Mesendoderm (in vitro differentiated cells): Measurements from ENCODE around the gene BAZ2B.

ENCODE experiments used
- DNase-seq: peaks from one replicate; pipeline ENCODE4 v3.0.0; 2013
- H2AK5ac ChIP-seq: 2 replicates; pipeline ENCODE4 v1.6.1; 2013; ENCODE audit warnings: low read length, inconsistent platforms
- H2BK120ac ChIP-seq: 2 replicates; pipeline ENCODE4 v1.6.1; 2013; ENCODE audit warnings: low read depth, mild to moderate bottlenecking, low read length, moderate library complexity, mixed read lengths
- H2BK15ac ChIP-seq: replicated peaks from 2 replicates; pipeline ENCODE4 v1.6.1; 2013; ENCODE audit warnings: low read depth, mild to moderate bottlenecking, moderate library complexity
- H2BK5ac ChIP-seq: 2 replicates; pipeline ENCODE4 v1.6.1; 2013; ENCODE audit warnings: low read length, inconsistent platforms
- H3K18ac ChIP-seq: 2 replicates; pipeline ENCODE4 v1.6.1; 2013; ENCODE audit warnings: mild to moderate bottlenecking, low read length, mixed read lengths
- H3K23ac ChIP-seq: one replicate; pipeline ENCODE4 v1.6.1; 2013; ENCODE audit warnings: low read length
- H3K27ac ChIP-seq: 2 replicates; pipeline ENCODE4 v1.5.1; 2013; ENCODE audit warnings: low read depth, mild to moderate bottlenecking, inconsistent platforms, low read length, moderate library complexity
- H3K27me3 ChIP-seq: 2 replicates; pipeline ENCODE4 v1.6.1; 2013; ENCODE audit warnings: low read length, control low read depth, mild to moderate bottlenecking, inconsistent platforms; ENCODE audit not compliant: insufficient read depth, poor library complexity
- H3K36me3 ChIP-seq: 2 replicates; pipeline ENCODE4 v1.6.1; 2013; ENCODE audit warnings: low read length, inconsistent platforms; ENCODE audit not compliant: control insufficient read depth, insufficient read depth
- H3K4ac ChIP-seq: one replicate; pipeline ENCODE4 v1.6.1; 2013; ENCODE audit warnings: low read depth, mild to moderate bottlenecking, low read length, moderate library complexity
- H3K4me1 ChIP-seq: 2 replicates; pipeline ENCODE4 v1.6.1; 2013; ENCODE audit warnings: low read depth, low read length, inconsistent platforms; ENCODE audit not compliant: control insufficient read depth
- H3K4me2 ChIP-seq: 2 replicates; pipeline ENCODE4 v1.6.1; 2013; ENCODE audit warnings: low read length
- H3K4me3 ChIP-seq: 2 replicates; pipeline ENCODE4 v1.5.1; 2013; ENCODE audit warnings: mild to moderate bottlenecking, low read length
- H3K56ac ChIP-seq: one replicate; pipeline ENCODE4 v1.6.1; 2013; ENCODE audit warnings: low read length
- H3K79me1 ChIP-seq: 2 replicates; pipeline ENCODE4 v1.6.1; 2013; ENCODE audit warnings: low read length, inconsistent platforms
- H3K79me2 ChIP-seq: 2 replicates; pipeline ENCODE4 v1.6.1; 2013; ENCODE audit warnings: mild to moderate bottlenecking, low read length; ENCODE audit not compliant: control insufficient read depth, insufficient read depth
- H3K9ac ChIP-seq: 2 replicates; pipeline ENCODE4 v1.6.1; 2013; ENCODE audit warnings: low read length, inconsistent platforms
- H4K5ac ChIP-seq: one replicate; pipeline ENCODE4 v1.6.1; 2013; ENCODE audit warnings: low read length
- H4K8ac ChIP-seq: one replicate; pipeline ENCODE4 v1.6.1; 2013; ENCODE audit warnings: low read depth, mild to moderate bottlenecking, control low read depth, low read length, moderate library complexity
- WGBS: extraction: QIAGEN DNeasy Blood & Tissue Kit; methylation state at CpG from one replicate; pipeline ENCODE4 v1.1.7; 2013; ENCODE audit warnings: low lambda C conversion rate, missing lambda C conversion rate; ENCODE audit not compliant: insufficient coverage; ENCODE audit errors: extremely low coverage; 5-methylcytosine and 5-hydroxymethylcytosine counted together

BAZ2B gene

DNA sequence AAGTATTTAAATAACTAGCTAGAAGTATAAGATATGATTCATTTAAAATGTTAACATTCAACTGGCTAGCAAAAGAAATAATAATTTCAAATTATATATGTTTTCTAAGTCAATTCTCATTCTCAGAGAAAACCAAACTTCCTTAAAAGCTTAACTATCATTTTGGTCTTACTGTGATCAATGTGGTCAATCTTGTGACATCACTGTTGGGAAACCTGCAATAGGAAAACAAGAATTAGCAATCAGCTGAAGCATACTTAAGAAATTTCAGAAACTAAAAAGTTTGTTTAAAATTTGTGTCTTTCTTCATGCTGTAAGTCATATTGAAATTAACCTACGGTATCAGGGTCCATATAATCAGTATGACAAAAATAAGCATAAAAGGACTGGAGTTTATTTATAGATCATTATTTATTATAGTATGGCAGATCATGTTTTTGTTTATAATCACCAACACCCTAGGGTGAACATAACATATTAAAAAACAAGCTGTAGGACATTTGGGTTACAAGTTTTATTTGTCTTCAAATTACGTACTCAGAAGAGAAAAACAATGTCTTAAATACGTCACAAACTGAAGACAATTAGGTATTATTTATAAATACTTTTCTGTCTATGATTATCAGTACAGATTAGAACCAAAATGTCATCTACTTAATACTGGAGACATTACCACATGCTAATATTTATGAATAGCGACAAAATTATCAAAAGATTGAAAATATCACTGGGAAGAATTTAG is 60.5 kb downstream of the BAZ2B start:
- H3K56ac ChIP-seq = no peak overlapping the region
- H3K4me3 ChIP-seq = no peak overlapping the region
- H3K79me2 ChIP-seq = no peaks in the 10 kb centered on the region
- no peaks in the 10 kb centered on the region for H3K27me3 ChIP-seq
- no peak overlapping the region for H3K4ac ChIP-seq
- no peak overlapping the region for H3K23ac ChIP-seq
- no peak overlapping the region for H4K8ac ChIP-seq
- no peak overlapping the region for H3K4me2 ChIP-seq
- no peak overlapping the region for H3K18ac ChIP-seq
- no peak overlapping the region for H3K9ac ChIP-seq
- no peak for DNase-seq
- no peaks in the 10 kb centered on the region for H3K36me3 ChIP-seq
- H3K4me1 ChIP-seq = no peaks in the 10 kb centered on the region
- no peaks in the 10 kb centered on the region for H3K79me1 ChIP-seq
- H4K5ac ChIP-seq = no peak overlapping the region
- no peak overlapping the region for H2AK5ac ChIP-seq
- H3K27ac ChIP-seq = no peak overlapping the region
- WGBS = no CpG with 5 or more reads among the region's 4 CpGs
- no peak overlapping the region for H2BK15ac ChIP-seq
- H2BK5ac ChIP-seq = no peak overlapping the region
- H2BK120ac ChIP-seq = no peak overlapping the region

DNA sequence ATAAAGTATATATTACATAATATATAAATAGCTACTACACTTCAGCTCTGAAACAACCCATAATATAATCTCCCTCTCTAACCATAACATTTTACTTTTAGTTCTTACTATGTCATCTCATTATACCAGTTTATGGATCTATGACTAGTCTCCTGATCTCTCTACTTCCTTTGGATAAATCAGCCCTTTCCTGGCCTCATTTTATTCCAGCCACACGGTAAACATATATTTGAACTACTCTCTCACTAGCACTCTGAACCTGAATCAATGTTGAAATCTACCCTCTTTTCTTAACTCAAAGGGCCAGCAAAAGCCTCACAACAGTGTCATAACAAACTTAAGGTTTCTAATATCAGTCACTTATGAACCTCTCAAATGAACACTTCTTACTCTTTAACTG is 62.6 kb downstream of the BAZ2B start:
- H2BK5ac ChIP-seq = no peak overlapping the region
- no peak overlapping the region for H3K4ac ChIP-seq
- H2BK15ac ChIP-seq = no peak overlapping the region
- no peaks in the 10 kb centered on the region for H3K79me2 ChIP-seq
- H3K23ac ChIP-seq = no peak overlapping the region
- WGBS = no CpG with 5 or more reads among the region's 1 CpG
- no peak overlapping the region for H3K18ac ChIP-seq
- H3K56ac ChIP-seq = no peak overlapping the region
- no peak overlapping the region for H3K4me2 ChIP-seq
- H3K36me3 ChIP-seq = no peaks in the 10 kb centered on the region
- H3K27ac ChIP-seq = no peak overlapping the region
- H3K4me3 ChIP-seq = no peak overlapping the region
- no peak overlapping the region for H3K9ac ChIP-seq
- H4K5ac ChIP-seq = no peak overlapping the region
- H4K8ac ChIP-seq = no peak overlapping the region
- no peaks in the 10 kb centered on the region for H3K4me1 ChIP-seq
- no peaks in the 10 kb centered on the region for H3K27me3 ChIP-seq
- DNase-seq = no peak
- no peak overlapping the region for H2AK5ac ChIP-seq
- H3K79me1 ChIP-seq = no peaks in the 10 kb centered on the region
- H2BK120ac ChIP-seq = no peak overlapping the region

DNA sequence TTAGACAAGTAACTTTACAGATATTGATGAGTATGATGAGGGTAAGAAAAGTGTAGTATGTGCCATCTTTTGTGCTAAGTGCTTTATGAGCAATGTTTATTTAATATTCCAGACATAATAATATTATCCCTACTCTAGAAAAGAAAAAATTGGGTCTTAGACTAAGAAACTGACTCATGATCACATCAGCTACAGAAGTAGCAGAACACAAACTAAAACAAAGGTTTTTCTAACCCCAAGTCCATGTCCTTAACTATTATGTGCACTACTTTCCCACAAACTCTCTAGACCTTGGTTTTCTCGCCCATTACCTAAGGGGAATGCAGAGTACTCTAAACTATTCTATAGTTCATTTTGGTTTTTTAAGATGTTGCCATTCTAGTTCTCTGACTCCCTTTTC is 64.5 kb downstream of the BAZ2B start:
- H2BK5ac ChIP-seq = no peak overlapping the region
- no peak overlapping the region for H2AK5ac ChIP-seq
- H3K4me3 ChIP-seq = no peak overlapping the region
- H3K36me3 ChIP-seq = no peaks in the 10 kb centered on the region
- no peaks in the 10 kb centered on the region for H3K27me3 ChIP-seq
- DNase-seq = no peak
- H2BK15ac ChIP-seq = no peak overlapping the region
- no peaks in the 10 kb centered on the region for H3K4me1 ChIP-seq
- H4K8ac ChIP-seq = no peak overlapping the region
- WGBS = no CpG with 5 or more reads among the region's 1 CpG
- H3K23ac ChIP-seq = no peak overlapping the region
- no peak overlapping the region for H4K5ac ChIP-seq
- no peak overlapping the region for H3K56ac ChIP-seq
- no peaks in the 10 kb centered on the region for H3K79me2 ChIP-seq
- H3K18ac ChIP-seq = no peak overlapping the region
- no peak overlapping the region for H2BK120ac ChIP-seq
- no peak overlapping the region for H3K27ac ChIP-seq
- H3K4ac ChIP-seq = no peak overlapping the region
- no peak overlapping the region for H3K9ac ChIP-seq
- no peaks in the 10 kb centered on the region for H3K79me1 ChIP-seq
- no peak overlapping the region for H3K4me2 ChIP-seq

DNA sequence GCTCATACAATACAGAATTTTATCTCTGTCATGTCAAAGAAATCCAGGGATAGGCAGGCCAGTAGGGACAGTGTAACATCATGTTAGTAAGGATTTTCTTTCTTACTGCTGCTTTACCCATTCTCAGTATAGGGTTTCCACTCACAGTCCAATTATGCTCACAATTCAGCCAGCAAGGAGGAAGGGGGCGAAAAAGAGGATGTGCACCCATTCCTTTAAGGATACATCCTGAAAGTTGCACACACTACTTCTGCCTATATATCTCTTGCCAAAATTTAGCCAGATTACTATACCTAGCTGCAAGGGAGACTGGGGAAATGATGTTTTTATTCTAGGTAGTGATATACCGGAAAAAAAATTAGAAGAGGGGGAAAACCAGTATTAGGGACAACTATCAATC is 66.1 kb downstream of the BAZ2B start:
- Histone ChIP-seq H3K27ac (no peak overlapping the region), H4K5ac (no peak overlapping the region), H3K56ac (no peak overlapping the region), H3K36me3 (no peaks in the 10 kb centered on the region), H3K27me3 (no peaks in the 10 kb centered on the region), H3K4me1 (no peaks in the 10 kb centered on the region), H3K79me2 (no peaks in the 10 kb centered on the region), H3K23ac (no peak overlapping the region), H3K79me1 (no peaks in the 10 kb centered on the region), H3K4ac (no peak overlapping the region), H2BK15ac (no peak overlapping the region), H2AK5ac (no peak overlapping the region), H2BK120ac (no peak overlapping the region), H3K4me2 (no peak overlapping the region), H3K4me3 (no peak overlapping the region), H3K18ac (no peak overlapping the region), H3K9ac (no peak overlapping the region), H2BK5ac (no peak overlapping the region), H4K8ac (no peak overlapping the region)
- DNase-seq = no peak
- no CpG with 5 or more reads among the region's 2 CpGs for WGBS

DNA sequence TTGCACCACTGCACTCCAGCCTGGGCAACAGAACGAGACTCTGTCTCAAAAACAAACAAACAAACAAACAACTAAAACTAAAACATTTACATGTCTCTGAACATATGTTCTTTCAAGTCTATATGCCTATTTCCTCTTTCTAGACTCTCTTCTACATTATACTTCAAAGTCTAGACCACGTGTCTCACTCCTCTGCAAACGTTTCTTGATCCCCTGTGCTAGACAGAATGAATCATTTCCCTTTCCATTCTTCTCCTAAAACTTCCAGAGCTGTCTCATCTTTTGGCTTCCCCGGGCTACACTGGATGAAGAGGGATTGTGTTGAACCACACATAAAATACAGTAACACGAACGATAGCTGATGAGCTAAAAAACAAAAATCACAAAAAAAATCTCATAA is 67.1 kb downstream of the BAZ2B start:
- Histone ChIP-seq H3K4ac (no peak overlapping the region), H3K36me3 (no peaks in the 10 kb centered on the region), H3K79me2 (no peaks in the 10 kb centered on the region), H3K79me1 (no peaks in the 10 kb centered on the region), H2BK120ac (no peak overlapping the region), H3K4me2 (no peak overlapping the region), H2BK5ac (no peak overlapping the region), H3K4me3 (no peak overlapping the region), H3K23ac (no peak overlapping the region), H3K27me3 (no peaks in the 10 kb centered on the region), H3K18ac (no peak overlapping the region), H3K56ac (no peak overlapping the region), H2AK5ac (no peak overlapping the region), H4K5ac (no peak overlapping the region), H3K4me1 (peaks cover 2% of the 10 kb centered on the region), H4K8ac (no peak overlapping the region), H2BK15ac (no peak overlapping the region), H3K27ac (no peak overlapping the region), H3K9ac (no peak overlapping the region)
- WGBS = no CpG with 5 or more reads among the region's 6 CpGs
- no peak for DNase-seq
